ENCODE data around the gene SASH3.
"Not testable (repeated sequence)": the region's sequence is repeated elsewhere in the genome, so short reads cannot be mapped to it uniquely, and the experiment has no call there.

Gene SASH3

GRCh38 chrX:129779747-129780146 lies at the start of gene SASH3:
SASH3 (plus strand) TSS chrX:129779949; CDS start chrX:129780098, 149 bp downstream.
- DNase-seq (ENCODE audit: low read depth in 2 of 2), result no peak

GRCh38 chrX:129731228-129731627 lies 48.5 kb upstream of the SASH3 start:
- DNase-seq (ENCODE audit: low read depth in 2 of 2), result no peak

- DNase-seq (ENCODE audit: low read depth in 2 of 2), result no peak
Observed at GRCh38 chrX:129732857-129733256, 46.9 kb upstream of the SASH3 start.

GRCh38 chrX:129733335-129733734 lies 46.4 kb upstream of the SASH3 start:
- no peak for DNase-seq (ENCODE audit: low read depth in 2 of 2)

- no peak for DNase-seq (ENCODE audit: low read depth in 2 of 2)
Observed at GRCh38 chrX:129736491-129736890, 43.3 kb upstream of the SASH3 start.

- no peak for DNase-seq (ENCODE audit: low read depth in 2 of 2)
Observed at GRCh38 chrX:129737916-129738315, 41.8 kb upstream of the SASH3 start.

GRCh38 chrX:129738466-129739308 lies 41.1 kb upstream of the SASH3 start, which contains the start of gene XPNPEP2:
XPNPEP2 (plus strand) TSS chrX:129738979; CDS start chrX:129739214, 235 bp downstream.
- DNase-seq (ENCODE audit: low read depth in 2 of 2), result no peak

- no peak for DNase-seq (ENCODE audit: low read depth in 2 of 2)
Observed at GRCh38 chrX:129739578-129739977, 40.2 kb upstream of the SASH3 start.

GRCh38 chrX:129741880-129742758 lies 37.6 kb upstream of the SASH3 start:
- DNase-seq (ENCODE audit: low read depth in 2 of 2), result no peak

GRCh38 chrX:129742759-129743152 lies 37.0 kb upstream of the SASH3 start:
- not testable (repeated sequence) for DNase-seq (ENCODE audit: low read depth in 2 of 2)

- no peak for DNase-seq (ENCODE audit: low read depth in 2 of 2)
Observed at GRCh38 chrX:129743821-129744220, 35.9 kb upstream of the SASH3 start.

GRCh38 chrX:129744861-129745321 lies 34.9 kb upstream of the SASH3 start:
- DNase-seq (ENCODE audit: low read depth in 2 of 2), result no peak

GRCh38 chrX:129746557-129747470 lies 32.9 kb upstream of the SASH3 start:
- DNase-seq (ENCODE audit: low read depth in 2 of 2), result no peak

- no peak for DNase-seq (ENCODE audit: low read depth in 2 of 2)
Observed at GRCh38 chrX:129747533-129747932, 32.2 kb upstream of the SASH3 start.

GRCh38 chrX:129748305-129748704 lies 31.4 kb upstream of the SASH3 start:
- DNase-seq (ENCODE audit: low read depth in 2 of 2), result no peak

- DNase-seq (ENCODE audit: low read depth in 2 of 2), result no peak
Observed at GRCh38 chrX:129749069-129749468, 30.7 kb upstream of the SASH3 start.

- no peak for DNase-seq (ENCODE audit: low read depth in 2 of 2)
Observed at GRCh38 chrX:129750971-129751370, 28.8 kb upstream of the SASH3 start.

GRCh38 chrX:129754056-129755024 lies 25.4 kb upstream of the SASH3 start:
- DNase-seq (ENCODE audit: low read depth in 2 of 2), result no peak

- DNase-seq (ENCODE audit: low read depth in 2 of 2), result no peak
Observed at GRCh38 chrX:129755779-129756650, 23.7 kb upstream of the SASH3 start.
